SK-N-SH treated with all-trans-retinoic acid at 6 μM for 48 hours (cell line): Measurements from ENCODE around the gene CDC14B.

Experiments
- GLIS3 ChIP-seq: fragments of 250-450 bp; sonication (Bioruptor Pico); IDR thresholded peaks from 2 replicates; pipeline ENCODE4 v1.5.0; 2020; ENCODE audit warnings: mild to moderate bottlenecking, moderate library complexity
- PATZ1 ChIP-seq: fragments of 250-450 bp; sonication (Bioruptor Pico); IDR thresholded peaks from 2 replicates; pipeline ENCODE4 v1.8.0; 2020; ENCODE audit warnings: mild to moderate bottlenecking, moderate library complexity, borderline replicate concordance
- PPARA ChIP-seq: fragments of 250-450 bp; sonication (Bioruptor Pico); IDR thresholded peaks from 2 replicates; pipeline ENCODE4 v1.5.0; 2020; ENCODE audit warnings: mild to moderate bottlenecking, borderline replicate concordance
- TOX ChIP-seq: fragments of 250-450 bp; sonication (Bioruptor Pico); IDR thresholded peaks from 2 replicates; pipeline ENCODE4 v1.8.0; 2021; ENCODE audit warnings: mild to moderate bottlenecking, moderate library complexity, borderline replicate concordance
- ZFP3 ChIP-seq: fragments of 250-450 bp; sonication (Bioruptor Pico); IDR thresholded peaks from 2 replicates; pipeline ENCODE4 v1.5.0; 2020; ENCODE audit warnings: mild to moderate bottlenecking, moderate library complexity
- ZFP30 ChIP-seq: fragments of 450-650 bp; formaldehyde crosslinking; IDR thresholded peaks from 2 replicates; pipeline ENCODE4 v1.5.0; 2022; ENCODE audit warnings: mild to moderate bottlenecking, moderate library complexity
- TF ChIP-seq, protein P1 (sequence below): fragments of 250-450 bp; sonication (Bioruptor Pico); IDR thresholded peaks from 2 replicates; pipeline ENCODE4 v1.5.0; 2020; ENCODE audit warnings: mild to moderate bottlenecking, moderate library complexity

DNA sequence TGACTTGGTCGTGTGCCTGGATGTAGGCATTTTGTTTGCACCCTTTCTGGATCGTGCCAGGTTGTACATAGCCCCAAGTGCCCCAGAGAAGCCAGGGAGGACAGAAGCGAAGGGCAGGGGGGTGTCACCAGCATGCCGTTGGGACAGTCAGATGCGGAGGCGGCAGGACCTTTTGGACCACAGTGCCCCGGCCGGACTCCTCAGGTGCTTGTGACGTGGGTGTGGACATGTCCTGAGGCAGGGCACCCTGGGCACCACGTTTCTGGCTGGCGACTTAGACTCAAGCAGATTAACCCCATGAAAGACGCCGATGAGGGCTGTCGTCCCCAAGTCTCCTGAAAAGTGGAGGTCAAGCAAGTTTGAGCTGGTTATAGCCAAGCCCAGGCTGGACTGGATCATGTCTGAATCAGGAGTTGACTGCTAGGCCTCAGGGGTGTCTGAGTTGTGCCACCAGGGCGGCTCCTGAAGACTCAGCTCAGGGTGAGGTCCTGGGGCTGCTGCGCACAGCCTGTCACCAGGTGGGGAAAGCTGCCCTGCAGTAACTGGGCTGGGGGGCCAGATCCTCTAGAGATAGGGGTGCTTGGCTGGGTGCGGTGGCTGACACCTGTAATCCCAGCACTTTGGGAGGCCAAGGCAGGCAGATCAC, 127.6 kb downstream of the CDC14B start:
- TF ChIP-seq PATZ1 (no peak), ZFP30 (no peak), GLIS3 (no peak), TOX (CRISPR knock-in tag) (no peak), ZFP3 (CRISPR knock-in tag) (no peak), PPARA (CRISPR knock-in tag) (no peak)
- TF ChIP-seq, protein P1, sequence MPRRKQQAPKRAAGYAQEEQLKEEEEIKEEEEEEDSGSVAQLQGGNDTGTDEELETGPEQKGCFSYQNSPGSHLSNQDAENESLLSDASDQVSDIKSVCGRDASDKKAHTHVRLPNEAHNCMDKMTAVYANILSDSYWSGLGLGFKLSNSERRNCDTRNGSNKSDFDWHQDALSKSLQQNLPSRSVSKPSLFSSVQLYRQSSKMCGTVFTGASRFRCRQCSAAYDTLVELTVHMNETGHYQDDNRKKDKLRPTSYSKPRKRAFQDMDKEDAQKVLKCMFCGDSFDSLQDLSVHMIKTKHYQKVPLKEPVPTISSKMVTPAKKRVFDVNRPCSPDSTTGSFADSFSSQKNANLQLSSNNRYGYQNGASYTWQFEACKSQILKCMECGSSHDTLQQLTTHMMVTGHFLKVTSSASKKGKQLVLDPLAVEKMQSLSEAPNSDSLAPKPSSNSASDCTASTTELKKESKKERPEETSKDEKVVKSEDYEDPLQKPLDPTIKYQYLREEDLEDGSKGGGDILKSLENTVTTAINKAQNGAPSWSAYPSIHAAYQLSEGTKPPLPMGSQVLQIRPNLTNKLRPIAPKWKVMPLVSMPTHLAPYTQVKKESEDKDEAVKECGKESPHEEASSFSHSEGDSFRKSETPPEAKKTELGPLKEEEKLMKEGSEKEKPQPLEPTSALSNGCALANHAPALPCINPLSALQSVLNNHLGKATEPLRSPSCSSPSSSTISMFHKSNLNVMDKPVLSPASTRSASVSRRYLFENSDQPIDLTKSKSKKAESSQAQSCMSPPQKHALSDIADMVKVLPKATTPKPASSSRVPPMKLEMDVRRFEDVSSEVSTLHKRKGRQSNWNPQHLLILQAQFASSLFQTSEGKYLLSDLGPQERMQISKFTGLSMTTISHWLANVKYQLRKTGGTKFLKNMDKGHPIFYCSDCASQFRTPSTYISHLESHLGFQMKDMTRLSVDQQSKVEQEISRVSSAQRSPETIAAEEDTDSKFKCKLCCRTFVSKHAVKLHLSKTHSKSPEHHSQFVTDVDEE (CRISPR knock-in tag): no peak
